Activated naive CD4-positive, alpha-beta T cell treated with Interleukin-2 at 50 U/mL for 16 hours (primary cell): ENCODE results near the gene FASTK.
A peak's percentile ranks its signal among the peaks of the same experiment; 100 is the strongest.

Experiments used
- DNase-seq: peaks from one replicate; pipeline ENCODE4 v3.0.0-alpha.2; 2020

The FASTK gene, protein sequence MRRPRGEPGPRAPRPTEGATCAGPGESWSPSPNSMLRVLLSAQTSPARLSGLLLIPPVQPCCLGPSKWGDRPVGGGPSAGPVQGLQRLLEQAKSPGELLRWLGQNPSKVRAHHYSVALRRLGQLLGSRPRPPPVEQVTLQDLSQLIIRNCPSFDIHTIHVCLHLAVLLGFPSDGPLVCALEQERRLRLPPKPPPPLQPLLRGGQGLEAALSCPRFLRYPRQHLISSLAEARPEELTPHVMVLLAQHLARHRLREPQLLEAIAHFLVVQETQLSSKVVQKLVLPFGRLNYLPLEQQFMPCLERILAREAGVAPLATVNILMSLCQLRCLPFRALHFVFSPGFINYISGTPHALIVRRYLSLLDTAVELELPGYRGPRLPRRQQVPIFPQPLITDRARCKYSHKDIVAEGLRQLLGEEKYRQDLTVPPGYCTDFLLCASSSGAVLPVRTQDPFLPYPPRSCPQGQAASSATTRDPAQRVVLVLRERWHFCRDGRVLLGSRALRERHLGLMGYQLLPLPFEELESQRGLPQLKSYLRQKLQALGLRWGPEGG

DNA sequence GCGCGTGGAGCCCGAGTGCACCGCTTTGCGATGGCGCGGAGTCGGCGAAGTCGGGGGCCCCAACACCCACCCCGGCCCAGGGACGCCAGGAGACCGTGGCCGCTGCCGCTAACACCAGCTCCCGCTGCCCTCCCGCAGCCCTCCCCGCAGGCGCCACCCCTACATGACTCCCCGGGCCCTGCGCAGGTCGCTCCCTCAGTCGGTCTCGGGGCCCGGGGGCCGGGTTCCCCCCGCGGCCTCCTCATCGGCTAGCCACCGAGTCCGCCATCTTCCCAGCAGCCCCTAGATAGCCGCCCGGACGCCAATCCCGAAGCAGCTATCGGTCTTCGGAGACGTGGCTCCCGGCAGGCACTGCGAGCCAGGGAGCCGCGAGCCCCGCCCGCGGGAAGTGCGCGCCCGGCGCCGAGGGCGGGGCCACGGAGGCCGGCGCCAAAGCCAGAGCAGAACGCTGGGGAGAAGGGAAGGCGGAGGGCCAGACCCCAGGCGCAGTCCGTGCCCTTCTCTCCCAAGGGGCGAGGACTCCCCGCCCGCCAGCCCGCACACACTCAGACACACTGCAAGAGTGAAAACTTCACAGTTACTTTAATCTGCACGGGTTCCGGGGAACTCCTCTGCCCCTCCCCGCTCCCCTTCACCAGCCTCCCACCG lies at the start of gene FASTK:
TSS of gene FASTK (minus strand) at position 288 of the 648 bp plus-strand sequence. CDS start at position 245, 43 bp downstream.
- DNase-seq, result peak; percentile 91

DNA sequence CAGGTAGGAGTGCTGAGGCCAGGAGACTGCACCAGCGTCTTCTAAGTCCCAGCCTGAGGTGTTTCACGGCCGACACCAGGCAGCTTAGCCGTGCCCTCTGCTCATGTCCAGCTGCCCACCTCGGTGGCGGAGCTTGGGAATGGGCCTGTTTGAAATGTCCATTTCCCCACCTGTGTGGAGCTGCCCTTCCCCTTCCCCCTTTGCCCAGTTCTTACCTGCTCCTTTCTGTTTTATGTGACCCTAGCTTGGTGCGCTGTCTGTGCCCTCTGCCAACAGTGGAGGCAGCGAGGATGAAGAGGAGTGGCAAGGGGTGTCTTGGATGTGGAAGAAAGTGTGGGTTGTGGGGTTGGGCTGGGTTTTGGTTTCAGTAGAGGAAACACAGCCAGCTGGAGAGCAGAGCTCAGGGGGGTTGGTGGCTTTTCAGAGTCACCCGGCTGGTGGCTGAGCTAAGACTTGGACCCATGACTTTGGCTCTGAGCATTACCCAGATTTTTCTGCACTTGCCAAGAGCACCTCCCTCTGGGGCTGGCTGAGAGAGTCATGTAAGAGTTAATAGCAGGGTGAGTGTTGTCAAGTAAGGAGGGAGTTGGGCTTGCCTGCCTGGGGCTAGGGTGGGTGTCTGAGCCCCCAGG lies 49.5 kb upstream of the FASTK start:
- no peak for DNase-seq

DNA sequence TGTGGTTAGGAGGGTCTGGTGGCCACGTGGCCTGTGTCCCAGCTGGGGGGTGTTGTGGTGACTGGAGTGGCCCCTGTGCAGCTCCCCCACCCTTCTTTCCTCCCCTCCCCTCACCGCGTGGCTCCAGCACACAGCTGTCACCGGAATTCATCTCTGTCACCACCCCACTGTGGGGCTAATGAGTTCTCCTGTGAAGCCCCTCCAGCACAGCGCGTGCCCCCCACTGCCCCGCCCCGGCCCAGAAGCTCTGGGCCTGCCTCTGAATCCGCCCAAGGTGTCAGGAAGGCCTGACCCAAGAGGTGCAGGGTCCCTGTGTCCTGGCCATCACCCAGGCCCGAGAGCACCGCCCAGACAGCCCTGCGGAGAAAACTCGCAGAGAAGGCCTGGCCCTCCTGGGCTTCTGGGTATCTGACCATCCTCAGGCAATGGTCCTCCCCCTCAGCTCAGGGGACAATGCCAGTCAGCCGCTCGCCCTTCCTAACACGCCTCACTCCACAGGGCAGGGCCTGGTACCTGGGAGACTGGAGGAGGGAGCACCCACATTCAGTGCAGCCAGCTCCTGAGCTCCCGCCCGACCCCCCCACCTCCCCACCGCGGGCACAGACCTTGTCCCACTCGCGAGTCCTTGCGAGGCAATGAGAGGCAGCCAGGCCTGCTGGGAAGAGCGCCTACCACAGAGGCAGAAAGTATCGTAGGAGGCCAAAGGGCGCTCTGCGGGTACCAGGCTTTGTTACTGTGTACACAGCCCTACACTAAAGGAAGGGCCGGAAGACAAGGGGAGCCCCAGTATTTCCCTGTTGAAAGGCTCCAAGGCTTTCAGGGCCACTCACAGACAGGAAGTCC lies 48.7 kb upstream of the FASTK start:
- DNase-seq, result no peak

DNA sequence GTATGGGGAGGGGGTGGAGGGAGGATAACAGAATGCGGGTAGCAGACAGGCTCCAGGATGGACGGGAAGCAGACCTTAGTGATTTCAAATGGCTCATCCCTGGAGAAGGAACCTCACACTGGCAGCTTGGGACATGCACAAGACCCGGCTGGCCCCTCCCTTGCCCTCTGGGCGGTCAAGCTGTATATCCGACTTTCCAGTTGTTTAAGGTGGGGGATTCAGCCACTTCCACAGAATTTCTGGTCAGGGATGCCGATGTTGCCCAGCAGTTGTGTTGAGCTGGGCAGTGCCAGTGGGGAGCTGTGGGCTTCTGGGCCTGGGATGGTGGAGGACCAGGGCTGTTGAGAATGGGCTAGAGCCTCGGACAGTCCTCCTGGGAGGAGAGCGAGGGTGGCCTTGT lies 48.1 kb upstream of the FASTK start:
- no peak for DNase-seq

DNA sequence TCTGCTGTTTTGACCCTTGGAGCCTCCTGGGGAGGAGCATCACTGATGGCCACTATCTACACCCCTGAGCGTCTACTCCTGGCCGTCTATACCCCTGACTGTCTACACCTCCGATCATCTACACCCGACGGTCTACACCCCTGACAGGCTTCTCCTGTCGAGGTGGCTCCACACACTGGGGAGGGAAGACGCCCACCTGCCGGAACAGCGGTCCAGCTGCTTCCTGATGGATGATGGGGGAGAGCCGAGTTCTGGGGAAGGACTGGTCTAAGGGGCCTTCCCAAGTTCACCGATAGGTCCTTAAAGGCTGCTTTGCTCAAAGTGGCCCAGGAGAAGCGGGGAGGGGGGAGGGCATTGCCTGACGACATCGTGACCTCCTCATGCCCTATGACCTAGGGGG lies 47.5 kb upstream of the FASTK start:
- DNase-seq, result no peak

DNA sequence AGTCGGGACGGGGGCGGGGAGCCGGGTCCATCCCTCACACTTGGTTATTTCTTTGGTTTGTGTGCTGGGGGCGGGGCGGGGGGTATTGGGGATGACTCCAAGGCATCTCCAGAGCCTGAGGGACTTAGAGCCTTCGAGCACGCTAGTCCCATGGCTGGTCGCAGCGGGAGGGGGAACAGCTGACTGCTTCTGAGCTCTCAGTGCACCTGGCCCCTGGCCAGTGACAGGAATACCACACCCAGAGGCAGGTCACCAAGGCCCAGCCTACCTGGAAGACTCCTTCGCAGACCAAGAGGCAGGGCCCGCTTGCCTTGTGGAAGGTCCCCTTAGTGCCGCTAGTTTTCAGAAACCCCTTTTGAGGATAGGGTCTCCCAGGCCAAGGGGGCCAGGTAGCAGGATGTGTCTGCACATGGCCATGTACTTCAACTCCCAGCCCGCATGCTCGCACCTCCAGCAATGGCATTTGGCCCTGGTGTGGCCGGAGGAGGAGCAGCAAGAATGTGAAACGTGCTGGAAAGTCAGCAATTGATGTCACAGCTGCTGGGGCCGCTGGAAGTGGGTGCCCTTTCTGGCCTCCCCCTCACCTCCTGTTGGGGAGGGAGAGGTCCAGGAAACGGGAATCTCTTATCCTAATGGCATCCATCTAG lies 46.0 kb upstream of the FASTK start:
- no peak for DNase-seq

DNA sequence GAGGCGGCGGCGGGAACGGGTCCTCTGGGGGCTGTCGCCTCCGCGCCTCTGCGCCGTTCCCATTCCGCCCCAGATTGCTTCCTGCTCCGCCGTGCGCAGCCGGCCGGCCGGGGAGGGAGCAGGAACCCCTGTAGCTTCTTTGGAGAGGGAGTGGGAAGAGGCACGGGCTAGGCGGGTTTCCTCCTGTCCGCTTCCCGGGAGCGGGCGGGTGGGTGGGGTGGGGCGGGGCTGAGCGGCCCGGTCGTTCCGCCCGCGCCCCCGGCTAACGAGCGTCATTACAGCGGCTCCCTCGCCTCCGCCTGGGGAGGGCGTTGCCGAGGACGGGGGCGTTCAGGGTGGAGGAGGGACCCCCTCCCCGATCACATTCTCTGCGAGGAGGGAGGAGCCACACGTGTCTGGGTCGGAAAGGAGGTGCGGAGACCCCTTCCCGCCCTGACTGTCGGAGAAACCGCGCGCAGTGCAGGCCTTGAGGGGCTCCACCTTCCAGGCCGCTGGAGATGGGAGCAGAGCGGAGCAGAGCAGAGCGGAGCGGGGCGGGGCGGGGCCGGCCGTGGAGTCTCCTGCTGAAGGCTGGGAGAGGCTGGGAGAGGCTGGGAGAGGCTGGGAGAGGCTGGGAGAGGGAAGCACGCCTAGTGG lies 45.4 kb upstream of the FASTK start:
- no peak for DNase-seq

DNA sequence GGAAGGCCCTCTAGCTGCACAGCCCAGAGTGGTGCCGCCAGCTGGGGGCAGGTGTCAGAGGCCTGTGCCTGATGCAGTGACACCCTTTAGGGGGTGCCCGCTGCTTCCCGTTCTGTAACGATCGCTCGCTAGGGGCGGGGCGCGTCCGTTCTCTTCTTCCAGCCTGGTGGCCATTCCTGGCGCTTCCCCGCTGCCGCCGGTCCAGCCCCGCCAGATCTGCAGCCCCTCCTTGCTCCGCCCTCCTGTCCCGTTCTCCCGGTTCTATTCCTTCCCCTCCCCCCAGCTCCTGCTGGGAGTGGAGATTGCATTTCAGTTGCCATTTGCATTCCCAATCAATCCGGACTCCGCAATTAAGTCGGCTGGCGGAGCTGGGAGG lies 44.8 kb upstream of the FASTK start:
- DNase-seq, result no peak

DNA sequence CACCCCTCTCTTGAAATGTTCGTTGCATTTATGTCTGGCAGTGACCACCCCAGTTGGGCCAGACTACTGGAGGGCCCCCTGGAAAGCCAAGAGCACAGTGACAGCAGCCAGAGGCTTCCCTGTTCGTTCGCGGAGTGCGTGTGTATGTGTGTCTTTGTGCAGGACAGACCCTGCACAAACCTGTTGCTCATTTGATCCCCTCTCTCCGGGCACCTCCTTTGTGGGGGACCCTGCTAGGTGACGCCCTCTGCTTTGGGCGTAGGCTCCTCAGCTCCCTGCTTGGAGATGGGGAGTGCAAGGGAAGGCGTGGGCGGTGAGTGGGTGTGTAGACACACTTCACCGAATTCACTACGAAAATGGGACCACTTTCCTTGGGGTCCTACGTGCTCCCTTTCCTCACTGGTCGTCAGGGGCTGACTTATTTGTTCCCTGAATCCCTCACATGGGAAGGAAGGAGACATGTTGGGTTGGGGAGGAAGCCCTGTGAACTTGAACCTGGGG lies 44.3 kb upstream of the FASTK start:
- DNase-seq, result no peak

DNA sequence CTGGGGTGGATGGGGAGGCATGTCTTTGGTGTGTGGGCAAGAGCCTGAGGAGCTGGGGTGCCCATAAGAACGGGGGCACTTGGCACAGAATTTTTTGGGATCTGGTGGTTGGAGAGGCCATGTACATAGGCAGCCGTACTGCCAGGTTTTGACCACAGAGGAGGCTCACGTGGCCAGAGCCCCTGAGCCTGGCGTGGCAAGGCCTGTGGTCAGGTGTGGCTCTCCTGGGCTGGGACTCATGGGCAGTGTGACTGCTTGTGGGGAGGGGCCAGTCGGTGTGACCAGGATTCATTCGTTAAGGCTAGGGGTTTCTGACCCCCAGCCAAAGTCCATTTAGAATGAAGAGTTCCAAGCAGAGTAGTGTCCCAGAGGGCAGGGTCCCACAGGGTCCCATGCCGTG lies 43.9 kb upstream of the FASTK start:
- DNase-seq, result no peak

DNA sequence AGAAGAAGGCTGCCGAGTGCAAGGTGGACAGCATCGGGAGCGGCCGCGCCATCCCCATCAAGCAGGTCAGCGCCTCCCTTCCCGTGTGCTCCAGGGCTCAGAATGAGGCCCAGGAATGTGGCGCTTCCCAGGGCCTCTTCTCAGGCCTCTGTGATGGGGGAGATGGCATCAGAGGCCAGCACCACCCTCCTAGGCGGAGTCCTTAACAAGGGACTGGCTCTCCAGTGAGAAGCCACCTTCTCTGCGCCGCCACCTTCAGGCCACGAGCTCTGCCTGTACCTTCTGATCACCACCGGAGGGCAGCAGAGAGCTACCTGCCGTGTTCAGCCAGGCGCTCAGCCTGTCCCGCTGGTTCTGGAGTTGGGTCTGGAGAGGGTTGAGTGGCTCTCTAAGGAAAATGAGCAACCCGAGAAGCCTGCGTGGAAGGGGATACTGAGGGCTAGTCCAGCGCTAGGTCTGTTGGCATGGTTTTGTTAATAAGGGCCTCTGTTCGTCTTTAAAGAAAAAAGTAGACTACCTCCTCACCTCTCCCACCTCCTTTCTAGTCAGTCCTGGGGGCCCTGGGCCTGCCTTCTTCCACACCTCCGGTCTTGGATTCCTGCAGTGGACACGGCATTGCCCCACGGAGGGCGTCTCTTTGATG lies 43.3 kb upstream of the FASTK start:
- DNase-seq, result peak; percentile 82

DNA sequence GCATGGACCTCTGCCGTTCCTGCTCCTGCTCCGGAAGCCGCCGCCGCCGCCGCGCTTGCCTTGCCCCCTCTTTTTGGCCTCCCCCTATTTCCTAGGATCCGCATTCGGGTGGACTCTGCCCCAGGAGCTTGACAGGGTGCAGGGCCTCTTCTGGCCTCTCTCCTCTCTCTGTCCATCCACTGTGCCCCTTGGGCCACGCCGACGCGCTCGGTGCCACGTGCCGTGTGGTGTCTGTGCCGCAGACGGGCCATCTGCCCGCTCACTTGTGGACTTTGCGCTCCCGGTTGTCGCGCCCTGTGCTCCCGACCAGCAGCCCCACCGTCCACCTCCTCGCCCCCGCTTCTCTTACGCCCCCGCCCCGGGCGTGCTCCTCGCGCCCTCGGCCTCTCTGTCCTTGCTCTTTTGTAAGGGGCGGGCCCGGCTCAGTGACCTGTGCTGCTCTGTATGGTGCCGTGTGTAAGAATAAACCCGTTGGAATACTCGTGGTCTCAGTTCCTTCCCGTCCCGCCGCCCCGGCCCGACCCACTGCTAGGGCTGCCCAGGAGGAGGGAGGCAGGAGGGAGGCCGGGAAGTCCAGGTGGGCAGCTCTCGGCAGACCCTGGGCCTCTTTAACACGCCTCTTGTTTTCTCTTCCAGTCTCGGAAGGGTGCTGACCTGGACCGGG lies 42.7 kb upstream of the FASTK start:
- no peak for DNase-seq

DNA sequence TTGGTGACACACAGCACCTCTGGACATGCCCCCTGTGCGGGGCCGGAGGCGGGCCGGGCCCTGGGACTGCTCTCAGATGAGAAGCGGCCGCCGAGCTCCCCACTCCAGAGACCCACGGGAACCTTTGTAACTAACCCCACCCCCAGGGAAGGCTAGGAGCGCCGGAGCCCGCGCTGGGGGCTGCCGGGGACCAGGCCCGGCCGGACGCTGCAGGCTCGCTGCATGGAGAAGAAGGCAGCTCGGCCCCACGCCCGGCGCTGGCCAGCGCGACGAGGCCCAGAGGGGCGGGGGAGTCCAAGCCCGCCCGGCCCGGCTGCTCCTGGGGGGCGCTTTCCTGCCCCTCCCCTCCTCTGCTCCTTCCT lies 42.2 kb upstream of the FASTK start:
- DNase-seq, result no peak

DNA sequence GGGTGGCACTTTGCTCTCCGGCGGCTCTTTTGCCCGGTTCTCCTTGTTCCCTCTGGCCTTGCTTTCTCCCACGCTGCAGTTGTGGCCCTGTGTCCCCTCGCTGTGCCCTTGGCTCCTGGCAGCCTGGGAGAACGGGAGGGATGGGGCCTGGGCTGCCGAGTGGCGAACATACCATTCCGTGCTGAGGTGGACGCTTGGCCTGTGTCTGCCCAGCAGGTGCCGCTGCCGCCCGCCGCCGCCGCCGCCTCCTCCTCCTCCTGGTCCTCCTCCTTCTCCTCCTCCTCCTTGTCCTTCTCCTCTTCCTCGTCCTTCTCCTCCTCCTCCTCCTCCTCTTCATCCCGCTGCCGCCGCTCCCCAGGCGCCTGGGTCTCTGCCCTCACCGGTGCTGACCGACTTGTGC lies 41.7 kb upstream of the FASTK start:
- DNase-seq, result no peak

DNA sequence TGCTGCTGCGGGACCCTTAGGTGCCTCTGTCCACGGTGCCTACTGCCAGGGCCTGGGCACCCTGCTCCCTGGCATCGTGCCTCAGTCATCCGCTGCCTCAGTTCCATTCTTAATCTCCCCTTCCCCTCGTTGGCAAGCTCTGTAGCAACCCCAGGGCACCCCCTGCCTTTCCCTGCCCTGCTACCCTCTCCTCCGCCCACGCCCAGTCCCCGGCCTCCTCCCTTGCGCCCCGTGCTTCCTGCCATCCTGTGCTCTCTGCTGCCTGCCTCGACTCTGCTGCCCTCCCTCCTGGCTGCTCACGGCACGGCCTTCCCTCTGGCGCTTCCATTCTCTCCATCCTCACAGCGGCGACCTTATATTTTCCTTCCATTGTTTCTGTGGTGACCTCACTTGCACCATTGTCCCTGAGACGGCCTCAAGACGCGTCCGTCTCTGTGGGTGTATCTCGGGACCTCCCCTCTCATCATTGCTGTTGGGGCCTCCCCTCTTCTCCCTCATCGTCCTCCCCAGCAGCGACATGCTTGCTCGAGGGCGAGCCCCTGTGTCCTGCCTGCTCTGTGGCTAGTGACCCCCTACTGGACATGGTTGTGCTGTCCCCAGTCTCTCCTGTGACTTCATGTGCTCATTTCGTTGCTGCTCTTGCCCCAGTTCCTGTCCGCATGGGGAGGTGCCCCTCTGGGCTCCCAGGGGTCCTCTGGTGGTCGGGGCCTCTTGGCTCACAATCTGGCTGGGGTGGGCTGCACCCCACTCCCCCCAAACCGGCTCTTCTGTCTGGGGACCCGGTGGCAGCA lies 41.0 kb upstream of the FASTK start:
- no peak for DNase-seq

DNA sequence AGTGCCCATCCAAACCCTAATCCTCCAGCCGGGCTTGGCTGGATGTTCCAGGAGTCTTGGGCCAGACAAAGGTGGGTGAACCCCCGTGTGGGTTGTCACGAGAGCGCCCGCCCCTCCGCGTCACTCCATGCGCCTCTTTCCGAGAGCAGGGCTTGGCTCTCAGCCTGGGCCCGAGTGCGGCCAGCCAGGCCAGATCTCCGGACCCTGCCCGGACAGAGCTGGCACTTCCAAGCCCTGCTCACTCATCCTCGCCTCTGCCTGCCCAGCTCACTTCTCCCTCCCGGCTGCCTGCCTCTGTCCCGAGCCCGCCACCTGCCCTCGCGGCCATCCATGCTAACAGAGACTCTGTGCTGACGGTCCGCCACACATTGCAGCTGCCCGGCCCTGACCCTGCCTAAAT lies 40.3 kb upstream of the FASTK start:
- DNase-seq, result no peak

DNA sequence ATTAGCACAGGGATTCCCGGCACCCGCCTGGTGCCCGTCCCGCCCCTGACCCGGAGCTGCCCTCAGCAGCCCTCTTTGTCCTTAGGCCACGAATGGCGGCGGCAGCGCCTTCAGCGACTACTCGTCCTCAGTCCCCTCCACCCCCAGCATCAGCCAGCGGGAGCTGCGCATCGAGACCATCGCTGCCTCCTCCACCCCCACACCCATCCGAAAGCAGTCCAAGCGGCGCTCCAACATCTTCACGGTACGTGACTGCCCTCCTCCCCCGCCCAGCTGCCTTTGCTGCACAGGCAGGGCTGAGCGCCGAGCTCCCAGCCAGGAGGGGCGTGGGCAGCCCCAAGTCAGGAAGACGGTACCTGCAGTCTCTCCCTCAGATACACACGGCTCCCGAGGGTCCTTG lies 39.3 kb upstream of the FASTK start:
- DNase-seq, result no peak

DNA sequence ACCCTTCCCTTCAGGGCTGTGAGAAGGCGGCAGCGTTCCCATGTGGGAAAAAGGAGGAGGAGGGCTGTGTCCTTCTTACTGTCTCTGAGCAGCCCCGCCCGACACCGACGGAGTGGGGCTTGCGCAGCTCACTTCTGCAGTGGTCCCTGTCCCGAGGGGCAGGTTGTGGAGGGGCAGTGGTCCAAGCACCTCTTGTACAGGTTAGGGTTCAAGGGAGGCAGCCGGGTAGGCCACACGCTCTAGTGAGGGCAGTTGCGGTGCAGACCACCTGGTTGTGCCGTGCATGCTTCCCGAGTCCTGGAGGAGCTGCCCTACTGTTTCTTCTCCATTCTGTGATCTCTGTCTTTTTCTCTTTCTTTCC lies 38.4 kb upstream of the FASTK start:
- no peak for DNase-seq

DNA sequence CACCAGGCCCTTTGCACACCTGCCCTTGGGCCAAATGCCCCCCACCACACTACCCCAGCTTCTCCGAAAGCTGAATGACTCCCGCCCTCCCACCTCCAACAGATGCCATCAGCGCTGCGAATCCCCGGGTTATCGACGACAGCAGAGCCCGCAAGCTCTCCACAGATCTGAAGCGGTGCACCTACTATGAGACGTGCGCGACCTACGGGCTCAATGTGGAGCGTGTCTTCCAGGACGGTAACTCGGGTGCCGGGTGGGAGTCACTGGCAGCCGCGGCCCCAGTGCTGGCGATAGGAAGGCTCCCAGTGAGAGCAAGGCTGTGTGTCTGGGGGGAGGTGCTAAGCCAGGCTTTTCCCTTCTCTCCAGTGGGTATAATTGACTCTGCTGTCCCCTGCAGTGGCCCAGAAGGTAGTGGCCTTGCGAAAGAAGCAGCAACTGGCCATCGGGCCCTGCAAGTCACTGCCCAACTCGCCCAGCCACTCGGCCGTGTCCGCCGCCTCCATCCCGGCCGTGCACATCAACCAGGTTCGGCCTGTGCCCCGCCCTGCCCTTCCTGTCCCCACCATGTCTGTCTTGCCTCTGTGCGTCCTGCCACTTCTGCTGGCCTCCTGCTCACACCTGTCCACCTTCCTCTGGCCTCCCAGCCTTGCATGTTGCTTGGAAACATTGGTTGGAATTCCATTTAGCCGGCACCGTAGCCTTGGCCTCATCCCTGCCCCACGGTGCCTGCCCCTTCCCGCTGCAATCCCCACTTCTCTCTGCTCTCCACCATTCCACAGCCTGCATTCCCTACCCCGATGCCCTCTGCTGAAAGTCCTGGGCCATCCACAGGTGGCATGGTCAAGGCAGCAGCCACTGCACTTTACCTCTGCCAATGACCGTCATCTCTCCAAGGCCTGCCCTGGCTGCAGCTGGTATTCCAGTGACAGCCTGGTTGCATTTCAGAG lies 37.8 kb upstream of the FASTK start:
- DNase-seq, result no peak
